ENCODE results near the gene GPC5. TPM values are rescaled to one million over a fixed set of nuclear protein-coding genes. Genes with fewer than 3 reads are reported as not detected.
"Not testable (repeated sequence)": the region's sequence is repeated elsewhere in the genome, so short reads cannot be mapped to it uniquely, and the experiment has no call there.

The GPC5 gene
- total RNA-seq, 8 experiments from 2014 or later = 0.10 to 4.1 (median 2.3) TPM; not detected in 2

DNA sequence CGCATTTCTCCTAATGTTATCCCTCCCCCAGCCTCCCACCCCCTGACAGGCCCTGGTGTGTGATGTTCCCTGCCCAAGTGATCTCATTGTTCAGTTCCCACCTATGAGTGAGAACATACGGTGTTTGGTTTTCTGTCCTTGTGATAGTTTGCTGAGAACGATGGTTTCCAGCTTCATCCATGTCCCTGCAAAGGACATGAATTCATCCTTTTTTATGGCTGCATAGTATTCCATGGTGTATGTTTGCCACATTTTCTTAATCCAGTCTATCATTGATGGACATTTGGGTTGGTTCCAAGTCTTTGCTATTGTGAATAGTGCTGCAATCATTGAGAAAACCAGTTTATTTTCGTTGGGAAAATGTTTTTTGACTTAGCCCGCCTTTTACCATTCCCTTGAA, 18.2 kb downstream of the GPC5 start:
- ATAC-seq (replicated peaks in 6 of 8); H3K4me1 ChIP-seq (replicated peaks in 1 of 2); H3K27ac ChIP-seq; in situ Hi-C loops (cut with MboI; ENCODE audit: low pct_unique_long_range_greater_than_20kb in 2 of 9, low sequenced_read_pairs in 9 of 9, unreplicated experiment in 9 of 9); H3K4me3 ChIP-seq: not testable (repeated sequence)
- 0 to 67% (median 40%) methylated on average over 1 to 4 of the region's 5 CpGs; no CpG with 5 or more reads in 1 of the 10 experiments for WGBS, 10 experiments

DNA sequence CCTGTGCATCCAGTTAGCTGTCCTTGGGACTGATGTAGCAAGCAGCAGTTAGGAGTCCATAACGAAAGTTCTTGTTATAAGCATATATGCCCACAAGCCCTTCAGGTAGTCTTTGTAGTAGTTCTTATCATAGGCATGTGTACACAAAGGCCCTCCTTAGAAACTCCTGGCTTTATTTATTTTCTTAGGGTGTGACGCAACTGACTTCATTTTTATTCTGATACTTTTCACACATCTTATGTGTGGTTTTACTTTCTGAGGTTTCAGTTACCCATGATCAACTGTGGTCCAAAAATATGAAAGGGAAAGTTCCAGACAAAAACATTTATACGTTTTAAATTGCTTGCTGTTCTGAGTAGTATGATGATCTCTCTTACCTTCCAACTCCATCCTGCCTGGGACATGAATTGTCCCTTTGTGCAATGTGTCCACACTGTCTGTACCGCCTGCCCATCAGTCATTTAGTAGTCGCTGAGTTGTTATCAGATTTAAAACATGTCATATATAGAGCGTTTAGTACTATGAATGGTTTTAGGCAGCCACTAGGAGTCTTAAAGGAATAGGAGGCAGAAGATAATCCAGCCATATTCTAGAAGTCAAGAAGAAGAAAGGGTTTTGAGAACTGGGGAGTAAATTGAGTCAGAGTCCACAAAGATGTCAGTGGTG, 19.4 kb downstream of the GPC5 start:
- 0 to 100% (median 77%) methylated on average over 1 to 6 of the region's 6 CpGs; no CpG with 5 or more reads in 2 of the 10 experiments for WGBS, 10 experiments

DNA sequence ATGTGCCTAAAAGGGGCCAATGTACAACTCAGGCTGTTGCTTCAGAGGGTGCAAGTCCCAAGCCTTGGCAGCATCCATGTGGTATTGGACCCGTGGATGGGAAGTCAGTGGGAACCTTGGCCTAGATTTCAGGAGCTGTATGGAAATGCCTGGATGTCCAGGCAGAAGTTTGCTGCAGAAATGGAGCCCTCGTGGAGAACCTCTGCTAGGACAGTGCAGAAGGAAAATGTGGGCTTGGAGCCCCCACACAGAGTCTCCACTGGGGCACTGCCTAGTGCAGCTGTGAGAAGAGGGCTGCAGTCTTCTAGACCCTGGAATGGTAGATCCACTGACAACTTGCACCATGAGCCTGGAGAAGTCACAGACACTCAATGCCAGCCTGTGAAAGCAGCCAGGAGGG, 28.5 kb downstream of the GPC5 start:
- Histone ChIP-seq H3K27ac (no peak overlapping the region), H3K4me1 (replicated peaks in 1 of 2) (no peaks in the 10 kb centered on the region), H3K4me3 (no peak overlapping the region)
- WGBS, 10 experiments = 0 to 39% (median 10%) methylated on average over 1 to 2 of the region's 2 CpGs; no CpG with 5 or more reads in 7 of the 10 experiments
- ATAC-seq (replicated peaks in 6 of 8) = no peak
- in situ Hi-C loops (cut with MboI; ENCODE audit: low pct_unique_long_range_greater_than_20kb in 2 of 9, low sequenced_read_pairs in 9 of 9, unreplicated experiment in 9 of 9) = no loop called here

More for the DNA sequence above, 19.4 kb downstream of the GPC5 start:
- ATAC-seq (replicated peaks in 6 of 8) = no peak
- no peak overlapping the region for H3K4me3 ChIP-seq
- no peaks in the 10 kb centered on the region for H3K4me1 ChIP-seq (replicated peaks in 1 of 2)
- in situ Hi-C loops (cut with MboI; ENCODE audit: low pct_unique_long_range_greater_than_20kb in 2 of 9, low sequenced_read_pairs in 9 of 9, unreplicated experiment in 9 of 9) = no loop called here
- H3K27ac ChIP-seq = no peak overlapping the region

DNA sequence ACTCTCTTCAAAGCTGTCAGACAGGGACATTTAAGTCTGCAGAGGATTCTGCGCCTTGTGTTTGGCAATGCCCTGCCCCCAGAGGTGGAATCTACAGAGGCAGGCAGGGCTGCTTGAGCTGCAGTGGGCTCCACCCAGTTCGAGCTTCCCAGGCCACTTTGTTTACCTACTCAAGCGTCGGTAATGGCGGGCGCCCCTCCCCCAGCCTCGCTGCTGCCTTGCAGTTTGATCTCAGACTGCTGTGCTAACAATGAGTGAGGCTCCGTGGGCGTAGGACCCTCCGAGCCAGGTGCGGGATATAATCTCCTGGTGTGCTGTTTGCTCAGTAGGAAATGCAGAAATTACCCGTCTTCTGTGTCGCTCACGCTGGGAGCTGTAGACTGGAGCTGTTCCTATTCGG, 40.3 kb downstream of the GPC5 start:
- H3K4me1 ChIP-seq (replicated peaks in 1 of 2); H3K4me3 ChIP-seq; H3K27ac ChIP-seq; in situ Hi-C loops (cut with MboI; ENCODE audit: low pct_unique_long_range_greater_than_20kb in 2 of 9, low sequenced_read_pairs in 9 of 9, unreplicated experiment in 9 of 9); ATAC-seq (replicated peaks in 6 of 8): not testable (repeated sequence)
- WGBS, 10 experiments = 60 to 80% methylated on average over 1 to 2 of the region's 15 CpGs; no CpG with 5 or more reads in 8 of the 10 experiments

DNA sequence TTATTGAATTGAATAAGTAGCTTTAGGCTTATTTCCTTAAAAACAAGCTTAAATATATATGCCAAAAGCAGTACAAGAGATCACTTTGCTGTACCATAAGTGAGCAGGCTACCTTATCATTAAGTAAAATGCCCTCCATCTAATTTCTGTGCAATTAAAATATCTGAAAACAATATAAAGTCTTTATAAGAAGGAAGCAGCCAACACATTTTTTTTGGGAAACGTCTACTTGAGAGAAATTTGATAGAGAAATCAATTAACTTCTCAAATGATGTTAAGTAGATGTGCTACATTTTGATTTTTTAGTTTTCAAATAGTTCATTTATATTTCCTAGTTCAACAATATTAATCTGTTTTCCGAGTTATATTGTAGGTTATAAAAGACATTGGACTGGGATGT, 52.5 kb downstream of the GPC5 start:
- Histone ChIP-seq H3K4me3 (no peak overlapping the region), H3K27ac (no peak overlapping the region), H3K4me1 (replicated peaks in 1 of 2) (no peaks in the 10 kb centered on the region)
- in situ Hi-C loops (cut with MboI; ENCODE audit: low pct_unique_long_range_greater_than_20kb in 2 of 9, low sequenced_read_pairs in 9 of 9, unreplicated experiment in 9 of 9) = no loop called here
- 0 to 100% (median 74%) methylated on average over 1 to 2 of the region's 2 CpGs; no CpG with 5 or more reads in 1 of the 10 experiments for WGBS, 10 experiments
- ATAC-seq (replicated peaks in 6 of 8) = no peak

DNA sequence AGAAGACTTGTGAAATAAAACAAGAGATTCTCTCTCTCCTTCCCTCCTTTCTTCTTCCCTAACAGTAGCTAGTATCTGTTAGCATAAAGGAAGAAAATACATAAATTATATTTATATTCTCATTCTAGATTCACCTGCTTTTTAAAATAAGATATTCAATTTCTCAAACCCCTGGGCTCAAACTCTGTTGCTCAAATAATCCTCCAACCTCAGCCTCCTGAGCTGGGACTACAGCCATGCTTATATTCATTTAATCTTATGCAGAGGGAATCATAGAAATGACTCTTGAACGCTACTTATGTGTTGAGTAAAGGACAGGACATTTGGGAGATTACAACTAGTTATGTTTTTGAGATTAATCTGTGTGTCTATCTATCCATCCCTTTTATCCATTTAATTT, 56.2 kb downstream of the GPC5 start:
- ATAC-seq (replicated peaks in 6 of 8) = no peak
- in situ Hi-C loops (cut with MboI; ENCODE audit: low pct_unique_long_range_greater_than_20kb in 2 of 9, low sequenced_read_pairs in 9 of 9, unreplicated experiment in 9 of 9) = no loop called here
- no peak overlapping the region for H3K27ac ChIP-seq
- no peaks in the 10 kb centered on the region for H3K4me1 ChIP-seq (replicated peaks in 1 of 2)
- WGBS, 10 experiments = 0 to 100% (median 78%) methylated on average over 1 of the region's 1 CpG; no CpG with 5 or more reads in 1 of the 10 experiments
- no peak overlapping the region for H3K4me3 ChIP-seq

DNA sequence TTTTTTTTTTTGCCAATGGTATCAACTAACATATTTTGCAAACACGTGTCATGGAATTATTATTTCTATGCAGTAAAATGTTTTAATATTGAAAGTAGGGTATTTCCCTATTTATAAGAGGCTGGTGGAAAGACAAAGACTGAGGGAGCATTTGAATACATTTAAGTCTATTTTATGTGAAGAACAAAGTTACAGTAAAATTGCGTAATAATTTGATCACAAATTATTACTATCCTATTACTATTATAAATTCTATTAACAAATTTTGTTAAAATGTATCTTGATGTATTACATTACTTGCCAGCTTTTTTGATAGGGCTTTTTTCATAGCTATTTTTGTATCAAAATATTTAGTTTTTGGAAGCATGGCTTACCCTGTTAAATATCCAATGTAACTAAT, 58.4 kb downstream of the GPC5 start:
- WGBS, 10 experiments = 11 to 90% (median 80%) methylated on average over 1 to 2 of the region's 2 CpGs; no CpG with 5 or more reads in 1 of the 10 experiments
- H3K4me3 ChIP-seq = no peak overlapping the region
- H3K27ac ChIP-seq = no peak overlapping the region
- H3K4me1 ChIP-seq (replicated peaks in 1 of 2) = no peaks in the 10 kb centered on the region
- no peak for ATAC-seq (replicated peaks in 6 of 8)
- in situ Hi-C loops (cut with MboI; ENCODE audit: low pct_unique_long_range_greater_than_20kb in 2 of 9, low sequenced_read_pairs in 9 of 9, unreplicated experiment in 9 of 9) = no loop called here

DNA sequence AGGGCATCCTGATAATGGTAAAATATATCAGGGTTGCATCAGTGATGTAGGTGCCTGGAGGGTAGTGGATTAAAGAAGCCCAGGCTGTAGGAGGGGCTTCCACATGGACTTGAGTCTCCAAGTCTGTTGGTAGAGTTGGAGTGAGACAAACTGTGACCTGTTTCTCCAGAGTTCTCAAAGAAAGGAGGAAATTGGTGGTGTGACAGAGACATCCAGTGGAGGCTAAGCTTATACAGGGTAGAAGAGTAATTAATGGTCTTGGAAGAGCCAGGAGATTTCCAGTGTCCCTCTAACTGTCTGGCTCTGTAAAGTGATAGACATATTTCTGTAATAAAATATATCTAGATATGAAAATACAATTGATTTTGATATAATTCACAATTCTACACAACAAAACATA, 61.1 kb downstream of the GPC5 start:
- H3K27ac ChIP-seq = no peak overlapping the region
- no peak for ATAC-seq (replicated peaks in 6 of 8)
- no peak overlapping the region for H3K4me3 ChIP-seq
- no peaks in the 10 kb centered on the region for H3K4me1 ChIP-seq (replicated peaks in 1 of 2)
- in situ Hi-C loops (cut with MboI; ENCODE audit: low pct_unique_long_range_greater_than_20kb in 2 of 9, low sequenced_read_pairs in 9 of 9, unreplicated experiment in 9 of 9) = no loop called here

DNA sequence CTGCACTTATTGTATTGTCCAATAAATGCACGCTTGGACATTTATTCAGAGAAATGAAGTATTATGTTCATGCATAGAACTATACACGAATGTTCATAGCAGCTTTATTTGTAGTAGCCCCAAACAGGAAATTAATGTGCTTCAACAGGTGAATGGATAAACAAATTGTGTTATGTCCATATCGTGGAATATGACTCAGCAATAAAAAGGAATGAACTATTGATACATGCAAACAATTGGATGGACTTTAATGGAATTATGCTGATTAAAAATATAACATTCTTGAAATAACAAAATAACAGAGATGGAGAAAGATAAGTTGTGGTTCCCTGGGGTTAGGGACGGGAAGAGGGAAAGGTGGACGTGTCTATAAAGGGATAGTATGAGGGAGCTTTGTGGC, 65.9 kb downstream of the GPC5 start:
- in situ Hi-C loops (cut with MboI; ENCODE audit: low pct_unique_long_range_greater_than_20kb in 2 of 9, low sequenced_read_pairs in 9 of 9, unreplicated experiment in 9 of 9) = no loop called here
- no peak overlapping the region for H3K4me3 ChIP-seq
- WGBS, 10 experiments = 0 to 95% (median 81%) methylated on average over 1 to 5 of the region's 5 CpGs; no CpG with 5 or more reads in 1 of the 10 experiments
- no peaks in the 10 kb centered on the region for H3K4me1 ChIP-seq (replicated peaks in 1 of 2)
- H3K27ac ChIP-seq = no peak overlapping the region
- no peak for ATAC-seq (replicated peaks in 6 of 8)

DNA sequence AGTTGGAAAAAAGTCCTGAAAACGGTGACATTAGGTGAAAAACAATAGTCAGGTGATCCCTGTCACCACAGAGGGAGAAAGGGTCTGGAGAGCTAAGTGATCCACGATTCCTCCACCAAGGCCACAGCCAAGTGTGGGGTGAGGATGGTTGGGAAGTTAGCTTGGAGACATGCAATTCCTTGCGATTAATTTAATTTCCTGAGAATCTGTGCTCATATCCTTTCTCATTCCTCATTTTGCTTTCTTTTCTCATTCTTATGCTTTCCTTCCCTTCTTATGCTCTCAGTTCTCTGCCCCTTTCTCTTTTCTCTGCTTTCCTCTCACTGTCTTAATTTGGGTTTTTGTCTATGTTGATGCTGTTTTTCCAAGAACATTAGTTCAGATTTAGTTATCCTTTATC, 68.8 kb downstream of the GPC5 start:
- 0 to 93% (median 74%) methylated on average over 1 to 3 of the region's 3 CpGs; no CpG with 5 or more reads in 2 of the 10 experiments for WGBS, 10 experiments

DNA sequence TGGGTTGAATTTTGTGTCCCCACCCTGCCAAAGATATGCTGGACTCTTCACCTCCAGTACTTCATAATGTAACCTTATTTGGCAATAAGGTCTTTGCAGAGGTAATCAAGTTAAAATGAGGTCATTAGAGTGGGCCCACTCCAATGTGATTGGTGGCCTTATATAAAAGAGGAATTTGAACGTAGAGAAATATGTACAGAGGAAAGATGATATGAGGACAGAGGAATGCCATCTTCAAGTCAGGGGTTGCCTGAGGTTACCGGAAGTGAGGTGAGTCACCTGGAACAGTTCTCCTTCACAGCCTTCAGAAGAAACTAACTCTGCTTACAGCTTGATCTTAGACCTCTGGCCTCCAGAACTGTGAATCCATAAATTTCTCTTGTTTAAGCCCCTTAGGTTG, 69.9 kb downstream of the GPC5 start:
- Histone ChIP-seq H3K4me1 (replicated peaks in 1 of 2) (no peaks in the 10 kb centered on the region), H3K27ac (no peak overlapping the region), H3K4me3 (no peak overlapping the region)
- WGBS, 10 experiments = 10 to 100% (median 88%) methylated on average over 1 to 2 of the region's 2 CpGs; no CpG with 5 or more reads in 4 of the 10 experiments
- ATAC-seq (replicated peaks in 6 of 8) = no peak
- in situ Hi-C loops (cut with MboI; ENCODE audit: low pct_unique_long_range_greater_than_20kb in 2 of 9, low sequenced_read_pairs in 9 of 9, unreplicated experiment in 9 of 9) = no loop called here

More for the DNA sequence above, 68.8 kb downstream of the GPC5 start:
- no peak overlapping the region for H3K27ac ChIP-seq
- in situ Hi-C loops (cut with MboI; ENCODE audit: low pct_unique_long_range_greater_than_20kb in 2 of 9, low sequenced_read_pairs in 9 of 9, unreplicated experiment in 9 of 9) = no loop called here
- no peak overlapping the region for H3K4me3 ChIP-seq
- no peak for ATAC-seq (replicated peaks in 6 of 8)
- no peaks in the 10 kb centered on the region for H3K4me1 ChIP-seq (replicated peaks in 1 of 2)

DNA sequence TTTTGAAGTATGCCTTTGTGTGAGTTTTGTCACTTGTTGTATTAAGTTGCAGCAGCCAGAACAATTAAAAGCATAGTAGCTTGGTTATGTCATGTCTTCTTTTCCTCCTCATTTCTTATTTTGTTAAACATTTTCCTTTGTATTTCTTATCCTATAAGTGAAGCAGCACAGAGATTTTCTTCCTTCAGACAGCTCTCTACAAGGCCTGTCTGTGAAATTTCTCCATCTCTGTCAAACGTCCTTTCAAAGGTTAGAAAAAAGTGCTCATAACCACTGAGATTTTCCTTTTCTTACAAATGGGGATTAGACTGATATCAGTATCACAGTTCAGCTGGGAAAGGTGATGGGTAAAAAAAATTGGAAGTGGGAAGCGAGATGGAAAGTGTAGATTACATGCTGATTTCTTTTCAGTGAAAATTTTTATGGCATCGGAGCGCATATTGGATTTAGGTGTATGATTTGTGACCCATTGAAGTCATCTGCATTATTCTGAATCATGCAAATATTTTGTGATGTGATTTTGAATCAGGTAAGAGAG, 71.7 kb downstream of the GPC5 start:
- ATAC-seq (replicated peaks in 6 of 8) = no peak
- 0 to 100% (median 77%) methylated on average over 1 to 4 of the region's 4 CpGs for WGBS, 10 experiments
- H3K4me3 ChIP-seq = no peak overlapping the region

DNA sequence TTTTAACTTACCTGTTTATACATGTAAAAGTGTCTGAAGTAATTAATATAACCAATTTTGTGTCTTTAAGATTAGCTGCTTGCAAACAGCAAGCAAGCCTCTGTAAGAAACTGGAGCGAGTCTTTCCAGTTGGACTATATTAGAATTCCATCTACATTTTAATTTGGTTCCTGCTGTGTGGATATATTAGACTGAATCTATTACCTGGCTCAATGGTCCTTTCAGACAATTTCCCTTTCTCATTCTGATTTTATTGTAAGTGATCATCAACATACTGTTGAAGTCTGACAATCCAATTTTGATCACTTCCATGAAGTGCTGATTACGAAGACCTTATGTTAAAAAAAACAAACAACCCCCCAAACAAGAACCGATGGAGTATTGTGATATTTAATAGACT, 72.3 kb downstream of the GPC5 start:
- Histone ChIP-seq H3K4me1 (replicated peaks in 1 of 2) (no peaks in the 10 kb centered on the region), H3K4me3 (no peak overlapping the region), H3K27ac (no peak overlapping the region)
- 14 to 78% (median 45%) methylated on average over 1 to 3 of the region's 3 CpGs; no CpG with 5 or more reads in 2 of the 10 experiments for WGBS, 10 experiments
- in situ Hi-C loops (cut with MboI; ENCODE audit: low pct_unique_long_range_greater_than_20kb in 2 of 9, low sequenced_read_pairs in 9 of 9, unreplicated experiment in 9 of 9) = no loop called here
- ATAC-seq (replicated peaks in 6 of 8) = no peak

More for the DNA sequence above, 71.7 kb downstream of the GPC5 start:
- Histone ChIP-seq H3K27ac (no peak overlapping the region), H3K4me1 (replicated peaks in 1 of 2) (no peaks in the 10 kb centered on the region)
- in situ Hi-C loops (cut with MboI; ENCODE audit: low pct_unique_long_range_greater_than_20kb in 2 of 9, low sequenced_read_pairs in 9 of 9, unreplicated experiment in 9 of 9) = no loop called here

DNA sequence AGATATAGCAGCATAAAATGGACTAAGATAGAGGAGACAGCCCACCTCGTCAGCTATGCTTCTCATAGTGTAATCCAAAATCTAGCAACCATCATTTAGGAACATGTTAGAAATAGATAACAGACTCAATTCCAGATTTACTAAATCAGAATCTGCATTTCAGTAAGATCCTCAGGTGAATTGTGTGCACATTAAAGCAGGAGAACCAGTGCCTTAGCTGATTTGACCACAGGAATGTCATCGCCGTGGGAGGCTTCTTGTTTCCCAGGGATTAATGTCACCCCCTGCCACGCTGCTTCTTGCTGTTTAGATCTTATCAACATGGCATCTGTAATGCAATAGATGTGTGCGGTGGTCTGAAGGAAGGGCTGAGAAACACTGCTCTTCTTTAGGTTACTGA, 84.0 kb downstream of the GPC5 start:
- Histone ChIP-seq H3K4me3 (no peak overlapping the region), H3K27ac (no peak overlapping the region), H3K4me1 (replicated peaks in 1 of 2) (no peaks in the 10 kb centered on the region)
- 13 to 90% (median 83%) methylated on average over 2 to 5 of the region's 5 CpGs; no CpG with 5 or more reads in 2 of the 10 experiments for WGBS, 10 experiments
- no peak for ATAC-seq (replicated peaks in 6 of 8)
- in situ Hi-C loops (cut with MboI; ENCODE audit: low pct_unique_long_range_greater_than_20kb in 2 of 9, low sequenced_read_pairs in 9 of 9, unreplicated experiment in 9 of 9) = no loop called here

Measured in motor neuron (in vitro differentiated cells).